HFFc6 (cell line): ENCODE measurements around the gene ADPGK. TPM values are rescaled to one million over a fixed set of nuclear protein-coding genes. Genes with fewer than 3 reads are reported as not detected.

Experiments used
- DNase-seq: peaks from one replicate; pipeline ENCODE4 v3.0.0-alpha.2; 2018
- H3K27ac Mint-ChIP-seq: 2 replicates; pipeline ENCODE4 v1.8.0; 2020; ENCODE audit warnings: mild to moderate bottlenecking, mixed read lengths
- H3K27me3 Mint-ChIP-seq: 2 replicates; pipeline ENCODE4 v1.8.0; 2021; ENCODE audit warnings: mild to moderate bottlenecking, moderate library complexity, mixed read lengths; ENCODE audit not compliant: insufficient read depth
- H3K36me3 Mint-ChIP-seq: 2 replicates; pipeline ENCODE4 v1.8.0; 2021; ENCODE audit warnings: low read depth, mixed read lengths
- H3K4me1 Mint-ChIP-seq: 2 replicates; pipeline ENCODE4 v1.8.0; 2020; ENCODE audit warnings: low read depth, mixed read lengths
- H3K4me3 Mint-ChIP-seq: 2 replicates; pipeline ENCODE4 v1.8.0; 2020; ENCODE audit warnings: mild to moderate bottlenecking, moderate library complexity, mixed read lengths
- H3K9me3 Mint-ChIP-seq: 2 replicates; pipeline ENCODE4 v1.8.0; 2020; ENCODE audit warnings: mild to moderate bottlenecking, mixed read lengths
- total RNA-seq, 6 experiments: library from RNA; stranded (reverse); fragmentation: NEBNext Ultra II Directional; extraction: Animal tissue kit (Norgen Biotek cat#: 25700); gene quantifications; 2 replicates in 1 of 6; 3 replicates in 5 of 6; pipeline ENCODE4 v1.2.3, GENCODE V29; 2021
- TF ChIP-seq, protein P1 (sequence below): fragments of 200-600 bp; sonication (generic); IDR thresholded peaks from 2 replicates; pipeline ENCODE4 v1.5.0; 2021; ENCODE audit warnings: antibody characterized with exemption, mild to moderate bottlenecking

ADPGK gene
- total RNA-seq, 6 experiments from 2014 or later, result 54.6 to 59.4 (median 56.8) TPM

DNA sequence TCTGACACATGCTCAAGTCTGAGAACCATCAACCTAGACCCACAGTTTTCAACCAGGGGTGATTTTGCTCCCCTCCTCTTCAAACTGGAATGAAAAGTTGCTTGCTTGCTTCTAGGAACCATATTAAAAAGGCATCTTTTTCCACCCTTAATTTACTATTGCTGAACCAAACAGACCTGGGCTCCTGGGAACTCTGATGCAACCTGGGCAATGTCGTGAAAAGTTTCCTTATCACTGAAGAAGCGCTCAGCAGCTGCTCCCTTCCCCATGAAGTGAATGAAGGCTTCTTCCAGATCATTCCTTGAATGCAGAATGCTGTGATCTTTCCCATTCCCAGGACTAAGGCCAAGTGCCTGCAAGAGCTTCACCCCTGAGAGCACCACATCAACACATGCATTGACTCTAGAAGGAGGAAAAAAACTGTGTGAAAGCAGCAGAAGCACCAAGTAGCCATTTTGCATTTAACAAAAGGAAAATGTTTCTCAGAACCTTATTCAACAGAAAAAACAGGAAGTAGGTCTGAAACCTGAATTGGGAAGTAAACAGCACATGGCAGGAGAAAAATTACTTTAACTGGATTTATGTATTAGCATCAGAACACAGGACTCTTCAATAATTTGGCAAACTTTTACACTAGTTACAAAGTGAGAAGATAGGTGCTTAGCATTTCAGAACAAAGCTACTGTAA is 8.7 kb downstream of the ADPGK start:
- TF ChIP-seq, protein P1, sequence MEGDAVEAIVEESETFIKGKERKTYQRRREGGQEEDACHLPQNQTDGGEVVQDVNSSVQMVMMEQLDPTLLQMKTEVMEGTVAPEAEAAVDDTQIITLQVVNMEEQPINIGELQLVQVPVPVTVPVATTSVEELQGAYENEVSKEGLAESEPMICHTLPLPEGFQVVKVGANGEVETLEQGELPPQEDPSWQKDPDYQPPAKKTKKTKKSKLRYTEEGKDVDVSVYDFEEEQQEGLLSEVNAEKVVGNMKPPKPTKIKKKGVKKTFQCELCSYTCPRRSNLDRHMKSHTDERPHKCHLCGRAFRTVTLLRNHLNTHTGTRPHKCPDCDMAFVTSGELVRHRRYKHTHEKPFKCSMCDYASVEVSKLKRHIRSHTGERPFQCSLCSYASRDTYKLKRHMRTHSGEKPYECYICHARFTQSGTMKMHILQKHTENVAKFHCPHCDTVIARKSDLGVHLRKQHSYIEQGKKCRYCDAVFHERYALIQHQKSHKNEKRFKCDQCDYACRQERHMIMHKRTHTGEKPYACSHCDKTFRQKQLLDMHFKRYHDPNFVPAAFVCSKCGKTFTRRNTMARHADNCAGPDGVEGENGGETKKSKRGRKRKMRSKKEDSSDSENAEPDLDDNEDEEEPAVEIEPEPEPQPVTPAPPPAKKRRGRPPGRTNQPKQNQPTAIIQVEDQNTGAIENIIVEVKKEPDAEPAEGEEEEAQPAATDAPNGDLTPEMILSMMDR, result no peak
- no peak for DNase-seq
- H3K36me3 Mint-ChIP-seq, result peaks cover 8% of the 10 kb centered on the region
- no peak overlapping the region for H3K27ac Mint-ChIP-seq
- no peak overlapping the region for H3K4me3 Mint-ChIP-seq
- no peaks in the 10 kb centered on the region for H3K27me3 Mint-ChIP-seq
- H3K4me1 Mint-ChIP-seq, result peaks cover 20% of the 10 kb centered on the region
- H3K9me3 Mint-ChIP-seq, result no peaks in the 10 kb centered on the region

DNA sequence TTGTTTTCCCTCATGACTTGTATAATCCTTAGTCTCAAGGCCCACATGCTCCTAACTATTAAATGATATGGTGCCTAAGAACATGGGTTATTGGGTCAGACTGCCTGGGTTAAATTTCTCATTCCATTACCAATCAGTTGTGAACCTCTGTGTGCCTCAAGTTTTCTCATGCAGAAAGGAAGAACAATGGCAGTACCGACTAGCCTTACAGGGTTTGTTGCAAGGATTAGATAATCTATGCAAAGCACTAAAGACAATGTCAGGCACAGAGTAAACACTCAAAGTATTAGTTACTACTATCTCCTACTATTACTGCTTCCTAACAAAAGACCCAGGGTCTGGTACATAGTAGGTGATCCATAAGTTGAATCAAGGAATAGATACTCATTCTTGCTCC is 12.2 kb downstream of the ADPGK start:
- Mint-ChIP-seq H3K4me3 (no peak overlapping the region), H3K4me1 (peaks cover 10% of the 10 kb centered on the region), H3K9me3 (peaks cover 16% of the 10 kb centered on the region), H3K27me3 (no peaks in the 10 kb centered on the region), H3K36me3 (peaks cover 41% of the 10 kb centered on the region), H3K27ac (no peak overlapping the region)
- DNase-seq, result no peak
- TF ChIP-seq, protein P1, result no peak

DNA sequence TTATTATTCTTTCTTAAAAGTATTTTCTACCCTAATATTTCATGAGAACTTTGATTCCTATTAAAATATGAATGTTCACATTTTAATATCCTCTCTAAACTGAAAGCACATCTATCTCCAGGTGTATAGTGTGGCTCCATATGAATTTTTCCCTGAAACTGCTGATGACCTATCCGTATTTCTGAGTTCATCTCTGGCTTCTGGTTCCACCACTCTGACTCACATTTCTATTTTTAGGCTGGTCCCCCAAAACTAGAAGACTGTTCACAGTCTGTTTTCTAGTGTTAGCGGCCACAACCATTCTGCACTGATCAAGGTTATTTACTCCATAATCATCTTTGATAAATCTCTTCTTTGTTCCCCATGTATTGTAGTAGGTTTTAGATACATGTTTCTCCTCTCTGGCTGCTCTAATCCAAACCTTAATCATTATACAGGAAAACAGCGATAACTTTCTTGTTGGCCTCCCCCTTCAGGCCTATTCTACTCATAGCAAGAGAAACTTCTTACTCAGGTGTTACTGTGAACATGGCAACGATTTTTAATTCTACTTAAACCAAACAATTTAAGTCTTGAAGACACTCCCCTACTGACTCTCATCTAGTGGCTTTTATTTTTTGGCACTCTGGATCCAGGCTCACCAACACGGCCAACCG is 12.8 kb downstream of the ADPGK start:
- Mint-ChIP-seq H3K4me3 (no peak overlapping the region), H3K27me3 (no peaks in the 10 kb centered on the region), H3K4me1 (peaks cover 10% of the 10 kb centered on the region), H3K27ac (no peak overlapping the region), H3K36me3 (peaks cover 45% of the 10 kb centered on the region), H3K9me3 (peaks cover 16% of the 10 kb centered on the region)
- no peak for DNase-seq
- TF ChIP-seq, protein P1, result peak; percentile 54

DNA sequence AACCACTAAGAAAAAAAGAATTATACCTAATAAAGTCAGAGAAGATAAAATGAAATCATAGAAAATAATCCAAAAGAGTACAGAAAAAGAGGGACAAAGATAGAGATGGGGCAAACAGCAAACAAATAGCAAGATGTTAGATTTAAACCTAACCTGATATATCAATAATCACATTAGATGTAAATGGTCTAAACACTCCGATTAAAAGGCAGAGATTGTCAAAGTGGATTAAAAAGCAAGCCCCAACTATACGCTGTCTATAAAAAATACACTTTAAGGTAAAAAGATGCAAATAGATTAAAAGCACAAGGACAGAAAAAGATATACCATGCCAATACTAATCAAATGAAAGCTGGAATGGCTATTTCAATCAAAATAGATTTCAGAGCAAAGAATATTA is 16.8 kb downstream of the ADPGK start:
- peaks cover 55% of the 10 kb centered on the region for H3K36me3 Mint-ChIP-seq
- no peaks in the 10 kb centered on the region for H3K27me3 Mint-ChIP-seq
- H3K4me1 Mint-ChIP-seq, result peaks cover 23% of the 10 kb centered on the region

DNA sequence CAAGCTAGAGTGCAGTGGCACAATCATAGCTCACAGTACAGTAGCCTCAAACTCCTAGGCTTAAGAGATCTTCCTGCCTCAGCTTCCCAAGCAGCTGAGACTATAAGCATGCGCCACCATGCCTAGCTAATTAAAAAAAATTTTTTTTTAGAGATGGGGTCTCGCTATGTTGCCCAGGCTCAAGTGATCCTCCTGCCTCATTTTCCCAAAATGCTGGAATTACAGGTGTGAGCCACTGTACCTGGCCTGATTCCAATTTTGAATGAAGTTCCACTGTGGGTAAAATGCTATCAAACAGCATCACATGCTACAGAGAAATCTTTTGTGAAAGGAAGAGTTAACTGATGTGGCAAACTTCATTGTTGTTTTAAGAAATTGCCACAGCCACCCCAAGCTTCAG is 17.5 kb downstream of the ADPGK start:
- Mint-ChIP-seq H3K9me3 (peaks cover 16% of the 10 kb centered on the region), H3K27ac (no peak overlapping the region), H3K36me3 (peaks cover 52% of the 10 kb centered on the region)

More for the DNA sequence above, 16.8 kb downstream of the ADPGK start:
- no peak for DNase-seq
- TF ChIP-seq, protein P1, result no peak
- H3K9me3 Mint-ChIP-seq, result peaks cover 16% of the 10 kb centered on the region
- H3K27ac Mint-ChIP-seq, result no peak overlapping the region
- no peak overlapping the region for H3K4me3 Mint-ChIP-seq

More for the DNA sequence above, 17.5 kb downstream of the ADPGK start:
- Mint-ChIP-seq H3K27me3 (no peaks in the 10 kb centered on the region), H3K4me3 (no peak overlapping the region), H3K4me1 (peaks cover 19% of the 10 kb centered on the region)
- TF ChIP-seq, protein P1, result no peak
- DNase-seq, result no peak
